TTC549 (cell line): ENCODE results near the gene ZCCHC17.

Experiments used
- FAIRE-seq: peaks from 2 replicates; lab custom pipeline; 2012; peaks lifted over from hg19 to GRCh38; lab: Jason Lieb, UNC

ZCCHC17 gene

GRCh38 chr1:31306278-31306677 is 9.4 kb downstream of the ZCCHC17 start:
- FAIRE-seq = no peak

GRCh38 chr1:31308036-31308435 is 11.2 kb downstream of the ZCCHC17 start:
- FAIRE-seq = no peak

- FAIRE-seq = no peak
Measured at GRCh38 chr1:31310198-31310597, 13.4 kb downstream of the ZCCHC17 start.

- no peak for FAIRE-seq
Measured at GRCh38 chr1:31315902-31316301, 19.1 kb downstream of the ZCCHC17 start.

- FAIRE-seq = no peak
Measured at GRCh38 chr1:31318146-31318545, 21.3 kb downstream of the ZCCHC17 start.

GRCh38 chr1:31324093-31324492 is 27.3 kb downstream of the ZCCHC17 start:
- no peak for FAIRE-seq

GRCh38 chr1:31324992-31325391 is 28.2 kb downstream of the ZCCHC17 start:
- no peak for FAIRE-seq

- no peak for FAIRE-seq
Measured at GRCh38 chr1:31326461-31326860, 29.6 kb downstream of the ZCCHC17 start.

GRCh38 chr1:31327381-31327780 is 30.5 kb downstream of the ZCCHC17 start:
- FAIRE-seq = no peak

GRCh38 chr1:31335007-31335406 is 38.2 kb downstream of the ZCCHC17 start:
- FAIRE-seq = peak; percentile 74

GRCh38 chr1:31336687-31337467 is 40.0 kb downstream of the ZCCHC17 start:
- FAIRE-seq = no peak

GRCh38 chr1:31344503-31344902 is 47.7 kb downstream of the ZCCHC17 start:
- FAIRE-seq = no peak

GRCh38 chr1:31345635-31346034 is 48.8 kb downstream of the ZCCHC17 start:
- no peak for FAIRE-seq

- no peak for FAIRE-seq
Measured at GRCh38 chr1:31346785-31347184, 50.0 kb downstream of the ZCCHC17 start.

- no peak for FAIRE-seq
Measured at GRCh38 chr1:31348449-31348848, 51.6 kb downstream of the ZCCHC17 start.

- no peak for FAIRE-seq
Measured at GRCh38 chr1:31354283-31354682, 57.5 kb downstream of the ZCCHC17 start.

- FAIRE-seq = no peak
Measured at GRCh38 chr1:31356427-31356826, 59.6 kb downstream of the ZCCHC17 start.

- FAIRE-seq = no peak
Measured at GRCh38 chr1:31361607-31362006, 64.8 kb downstream of the ZCCHC17 start.

- no peak for FAIRE-seq
Measured at GRCh38 chr1:31362032-31362431, 65.2 kb downstream of the ZCCHC17 start.

- FAIRE-seq = no peak
Measured at GRCh38 chr1:31364561-31365250, 67.9 kb downstream of the ZCCHC17 start.

- FAIRE-seq = no peak
Measured at GRCh38 chr1:31366796-31367195, 70.0 kb downstream of the ZCCHC17 start.

GRCh38 chr1:31368611-31369107 is 71.8 kb downstream of the ZCCHC17 start:
- no peak for FAIRE-seq

- no peak for FAIRE-seq
Measured at GRCh38 chr1:31370021-31370420, 73.2 kb downstream of the ZCCHC17 start.

- FAIRE-seq = no peak
Measured at GRCh38 chr1:31370565-31370964, 73.7 kb downstream of the ZCCHC17 start.
